ENCODE measurements around the gene GZF1. TPM values are rescaled to one million over a fixed set of nuclear protein-coding genes. Genes with fewer than 3 reads are reported as not detected.

The GZF1 gene
- total RNA-seq: 61.0 TPM

DNA sequence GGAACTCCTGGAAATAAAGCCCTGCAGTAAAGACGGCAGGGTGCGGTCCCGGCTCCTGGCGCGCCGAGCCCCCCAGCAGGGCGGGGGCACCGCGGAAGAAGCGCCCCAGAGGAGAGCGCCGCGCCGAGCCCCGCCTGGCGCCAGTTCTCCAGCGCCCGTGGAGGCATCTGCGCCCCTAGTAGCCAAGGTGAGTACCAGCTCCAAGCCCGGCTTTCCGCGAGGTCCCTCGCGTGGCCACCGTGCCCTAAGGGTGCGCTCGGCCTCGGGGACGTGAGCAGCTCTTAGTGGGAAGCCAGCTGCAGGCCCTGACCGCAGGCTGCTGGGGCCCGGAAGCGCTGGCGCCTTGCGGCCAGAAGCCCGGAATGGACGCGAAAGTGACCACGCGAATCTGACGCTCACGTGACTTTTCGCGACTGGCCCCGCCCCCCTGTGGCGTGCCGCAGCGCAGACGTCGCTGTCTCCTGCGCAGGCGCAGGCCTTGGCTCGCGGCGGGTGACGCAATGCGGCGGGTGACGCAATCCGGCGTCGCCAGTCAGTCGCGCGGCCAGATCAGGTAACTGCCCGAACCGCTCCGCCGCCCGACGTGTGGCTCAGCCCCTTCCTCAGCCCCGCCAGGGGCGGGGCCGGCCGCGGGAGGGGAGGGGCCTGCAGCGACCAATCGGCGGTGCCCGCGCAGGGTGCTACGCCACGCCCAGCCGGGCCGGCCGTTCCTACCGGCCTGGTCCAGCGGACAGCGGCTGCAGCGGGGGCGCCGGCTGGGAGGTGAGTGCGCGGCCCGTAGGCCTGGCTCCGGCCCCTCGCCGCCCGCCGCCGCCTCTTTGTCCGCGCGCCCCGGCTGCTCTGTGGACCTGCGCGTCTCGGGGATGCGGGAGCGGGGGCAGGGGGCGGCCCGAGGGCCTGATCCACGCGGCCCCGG is at the start of gene GZF1:
Gene GZF1 (plus strand): TSS at position 707 of the 916 bp plus-strand sequence. CDS start 2,202 bp downstream, outside the sequence.
- H3K27me3 ChIP-seq (ENCODE audit: insufficient read depth, low read length): no peaks in the 10 kb centered on the region
- no peaks in the 10 kb centered on the region for H3K9me3 ChIP-seq (ENCODE audit: low read depth, low read length)
- peak within 1 kb of the TSS; percentile 59 for H3K4me3 ChIP-seq (ENCODE audit: low read length)
- H3K4me1 ChIP-seq (ENCODE audit: insufficient read depth, low read length): peaks cover 50% of the 10 kb centered on the region

DNA sequence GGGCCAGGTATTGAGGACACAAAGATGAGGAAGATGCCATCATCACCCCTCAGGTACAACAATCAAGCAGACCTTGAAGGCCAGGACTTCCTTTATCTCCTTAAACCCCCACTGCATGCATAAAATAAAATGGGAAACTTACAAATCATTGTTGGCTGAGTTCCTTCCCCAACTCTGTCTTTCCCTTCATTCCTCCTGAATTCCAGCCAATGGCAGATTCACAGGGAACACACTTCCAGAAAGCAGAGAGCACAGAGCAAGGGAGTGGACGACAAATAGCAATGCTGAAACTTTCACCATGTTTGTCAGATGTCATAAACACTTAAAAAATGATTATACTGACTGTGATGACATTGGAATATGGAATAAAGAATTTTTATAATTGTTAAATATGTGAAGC is 48.7 kb upstream of the GZF1 start:
- H3K4me3 ChIP-seq (ENCODE audit: low read length): no peak overlapping the region
- no peaks in the 10 kb centered on the region for H3K9me3 ChIP-seq (ENCODE audit: low read depth, low read length)
- no peaks in the 10 kb centered on the region for H3K4me1 ChIP-seq (ENCODE audit: insufficient read depth, low read length)
- no peaks in the 10 kb centered on the region for H3K27me3 ChIP-seq (ENCODE audit: insufficient read depth, low read length)

DNA sequence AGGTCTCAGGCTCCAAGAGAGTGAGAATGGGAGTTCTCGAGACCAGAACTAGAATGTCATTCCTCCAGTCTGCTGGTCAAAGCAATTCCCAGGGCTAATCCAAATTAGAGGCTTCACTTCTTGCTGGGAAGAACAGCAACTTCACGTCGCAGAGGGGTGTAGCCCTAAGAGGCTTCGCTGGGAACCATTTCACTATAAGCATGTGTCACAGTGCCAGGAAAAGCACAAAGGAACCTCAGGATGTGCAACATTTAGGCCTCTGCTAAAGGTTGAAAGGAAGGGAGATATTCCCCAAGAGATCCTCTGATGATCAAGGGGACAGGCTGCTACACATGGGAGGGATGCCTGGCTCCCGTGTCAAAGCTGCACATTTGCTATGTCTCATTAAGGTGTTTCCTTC is 47.3 kb upstream of the GZF1 start:
- no peaks in the 10 kb centered on the region for H3K27me3 ChIP-seq (ENCODE audit: insufficient read depth, low read length)
- no peak overlapping the region for H3K4me3 ChIP-seq (ENCODE audit: low read length)
- H3K4me1 ChIP-seq (ENCODE audit: insufficient read depth, low read length): no peaks in the 10 kb centered on the region
- H3K9me3 ChIP-seq (ENCODE audit: low read depth, low read length): no peaks in the 10 kb centered on the region

DNA sequence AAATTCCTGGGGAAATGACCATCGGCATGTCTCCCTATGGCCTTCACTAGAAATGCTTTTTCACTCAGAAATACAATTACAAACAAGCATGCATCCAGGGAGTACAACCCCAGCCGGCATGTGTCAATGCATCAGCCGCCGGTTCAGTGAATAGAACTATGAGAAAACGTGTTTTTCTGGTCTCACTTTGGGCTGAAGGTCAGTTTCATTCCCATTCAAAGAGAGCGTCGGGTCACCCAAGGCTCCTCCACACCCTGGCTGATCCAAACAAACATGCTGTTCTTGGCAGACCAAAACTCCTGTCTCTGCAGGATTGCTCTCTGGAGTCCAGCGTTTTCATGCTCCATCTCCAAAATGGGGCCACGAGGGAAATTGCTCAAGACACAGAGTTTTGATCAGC is 46.9 kb upstream of the GZF1 start:
- H3K4me3 ChIP-seq (ENCODE audit: low read length): no peak overlapping the region
- H3K27me3 ChIP-seq (ENCODE audit: insufficient read depth, low read length): no peaks in the 10 kb centered on the region
- no peaks in the 10 kb centered on the region for H3K4me1 ChIP-seq (ENCODE audit: insufficient read depth, low read length)
- no peaks in the 10 kb centered on the region for H3K9me3 ChIP-seq (ENCODE audit: low read depth, low read length)

DNA sequence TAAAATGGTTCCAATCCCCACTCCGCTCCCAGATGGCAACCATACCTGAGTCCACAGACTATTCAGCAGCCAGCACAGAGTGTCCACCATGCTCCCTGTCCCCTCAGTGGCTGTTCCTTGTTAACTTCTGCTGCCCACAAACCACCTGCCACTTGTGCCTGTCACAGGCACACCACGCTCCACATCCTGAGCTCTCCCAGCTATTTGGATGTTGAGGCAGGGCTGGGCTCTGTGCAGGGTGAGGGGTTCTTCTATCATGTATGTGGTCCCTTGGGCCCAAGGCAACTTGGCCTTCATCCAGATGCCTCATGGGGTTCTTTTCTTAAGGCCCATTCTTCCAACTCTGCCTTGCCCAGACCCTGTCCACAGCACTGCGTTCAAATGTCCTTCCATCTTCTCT is 45.4 kb upstream of the GZF1 start:
- Histone ChIP-seq H3K9me3 (ENCODE audit: low read depth, low read length) (no peaks in the 10 kb centered on the region), H3K4me1 (ENCODE audit: insufficient read depth, low read length) (no peaks in the 10 kb centered on the region), H3K4me3 (ENCODE audit: low read length) (no peak overlapping the region), H3K27me3 (ENCODE audit: insufficient read depth, low read length) (no peaks in the 10 kb centered on the region)

DNA sequence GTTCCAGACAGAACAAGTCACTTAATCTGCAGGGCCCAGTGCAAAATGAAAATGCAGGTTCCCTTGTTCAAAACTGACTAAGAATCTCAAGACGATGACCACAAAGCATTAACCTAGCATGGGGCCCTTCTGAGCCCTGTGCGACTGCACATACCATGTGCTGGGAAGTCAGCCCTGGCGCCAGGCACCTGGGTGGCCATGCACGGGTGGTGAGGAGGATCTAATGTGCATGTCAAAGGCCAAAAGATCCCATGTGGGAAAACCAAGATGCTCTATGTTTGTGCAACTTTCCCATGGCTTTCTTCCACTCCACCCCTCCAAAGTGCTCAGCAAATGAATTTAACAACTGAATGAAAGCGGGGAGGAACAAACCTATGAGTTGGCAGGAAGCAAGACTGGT is 44.9 kb upstream of the GZF1 start:
- no peak overlapping the region for H3K4me3 ChIP-seq (ENCODE audit: low read length)
- no peaks in the 10 kb centered on the region for H3K4me1 ChIP-seq (ENCODE audit: insufficient read depth, low read length)
- no peaks in the 10 kb centered on the region for H3K9me3 ChIP-seq (ENCODE audit: low read depth, low read length)
- H3K27me3 ChIP-seq (ENCODE audit: insufficient read depth, low read length): no peaks in the 10 kb centered on the region

- no peaks in the 10 kb centered on the region for H3K4me1 ChIP-seq (ENCODE audit: insufficient read depth, low read length)
- H3K9me3 ChIP-seq (ENCODE audit: low read depth, low read length): no peaks in the 10 kb centered on the region
- no peaks in the 10 kb centered on the region for H3K27me3 ChIP-seq (ENCODE audit: insufficient read depth, low read length)
- H3K4me3 ChIP-seq (ENCODE audit: low read length): no peak overlapping the region
Measured at GRCh38 chr20:23318347-23318746, 43.6 kb upstream of the GZF1 start.

- H3K4me1 ChIP-seq (ENCODE audit: insufficient read depth, low read length): no peaks in the 10 kb centered on the region
- H3K27me3 ChIP-seq (ENCODE audit: insufficient read depth, low read length): no peaks in the 10 kb centered on the region
- no peaks in the 10 kb centered on the region for H3K9me3 ChIP-seq (ENCODE audit: low read depth, low read length)
- no peak overlapping the region for H3K4me3 ChIP-seq (ENCODE audit: low read length)
Measured at GRCh38 chr20:23320317-23320716, 41.7 kb upstream of the GZF1 start.

- no peak overlapping the region for H3K4me3 ChIP-seq (ENCODE audit: low read length)
- H3K9me3 ChIP-seq (ENCODE audit: low read depth, low read length): no peaks in the 10 kb centered on the region
- no peaks in the 10 kb centered on the region for H3K4me1 ChIP-seq (ENCODE audit: insufficient read depth, low read length)
- H3K27me3 ChIP-seq (ENCODE audit: insufficient read depth, low read length): no peaks in the 10 kb centered on the region
Measured at GRCh38 chr20:23325107-23325506, 36.9 kb upstream of the GZF1 start.

GRCh38 chr20:23326774-23327173 is 35.2 kb upstream of the GZF1 start:
- no peak overlapping the region for H3K4me3 ChIP-seq (ENCODE audit: low read length)
- H3K4me1 ChIP-seq (ENCODE audit: insufficient read depth, low read length): no peaks in the 10 kb centered on the region
- no peaks in the 10 kb centered on the region for H3K9me3 ChIP-seq (ENCODE audit: low read depth, low read length)
- no peaks in the 10 kb centered on the region for H3K27me3 ChIP-seq (ENCODE audit: insufficient read depth, low read length)

DNA sequence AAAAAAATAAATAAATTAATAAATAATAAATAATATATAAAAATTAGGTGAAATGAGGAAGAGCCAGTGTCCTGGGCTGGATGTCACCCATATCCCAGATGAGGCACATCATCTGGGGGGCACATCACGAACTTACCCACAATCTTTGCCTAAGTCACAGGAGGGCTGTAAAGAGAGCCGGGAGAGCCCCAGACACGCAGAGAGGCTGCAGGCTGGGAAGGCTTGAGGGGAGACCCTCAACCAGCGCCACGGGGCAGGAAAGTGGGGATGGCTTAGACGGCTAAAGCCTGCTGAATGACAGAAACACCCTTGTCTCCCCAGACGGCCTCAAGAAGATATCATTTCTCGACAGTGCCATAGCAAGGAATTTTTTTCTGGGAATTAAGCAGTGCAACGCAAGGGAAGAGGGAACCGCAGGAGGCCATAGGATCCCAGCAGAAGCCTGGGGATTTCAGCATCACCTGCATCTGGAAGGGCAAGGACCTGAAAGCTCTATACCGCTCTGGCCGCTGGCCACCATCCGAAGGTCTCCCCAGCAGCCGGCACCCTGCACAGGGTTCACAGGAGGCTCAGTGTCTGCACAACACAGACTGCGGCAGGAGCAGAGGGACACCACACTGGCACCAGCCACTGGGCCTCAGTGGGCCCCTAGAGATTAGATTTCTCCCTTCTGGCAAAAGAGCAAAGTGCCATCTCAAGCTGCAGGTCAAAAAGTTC is 34.2 kb upstream of the GZF1 start:
- no peaks in the 10 kb centered on the region for H3K9me3 ChIP-seq (ENCODE audit: low read depth, low read length)
- no peaks in the 10 kb centered on the region for H3K27me3 ChIP-seq (ENCODE audit: insufficient read depth, low read length)
- H3K4me1 ChIP-seq (ENCODE audit: insufficient read depth, low read length): no peaks in the 10 kb centered on the region
- H3K4me3 ChIP-seq (ENCODE audit: low read length): no peak overlapping the region

- H3K4me1 ChIP-seq (ENCODE audit: insufficient read depth, low read length): no peaks in the 10 kb centered on the region
- H3K27me3 ChIP-seq (ENCODE audit: insufficient read depth, low read length): no peaks in the 10 kb centered on the region
- no peaks in the 10 kb centered on the region for H3K9me3 ChIP-seq (ENCODE audit: low read depth, low read length)
- H3K4me3 ChIP-seq (ENCODE audit: low read length): no peak overlapping the region
Measured at GRCh38 chr20:23331450-23332350, 30.3 kb upstream of the GZF1 start.

DNA sequence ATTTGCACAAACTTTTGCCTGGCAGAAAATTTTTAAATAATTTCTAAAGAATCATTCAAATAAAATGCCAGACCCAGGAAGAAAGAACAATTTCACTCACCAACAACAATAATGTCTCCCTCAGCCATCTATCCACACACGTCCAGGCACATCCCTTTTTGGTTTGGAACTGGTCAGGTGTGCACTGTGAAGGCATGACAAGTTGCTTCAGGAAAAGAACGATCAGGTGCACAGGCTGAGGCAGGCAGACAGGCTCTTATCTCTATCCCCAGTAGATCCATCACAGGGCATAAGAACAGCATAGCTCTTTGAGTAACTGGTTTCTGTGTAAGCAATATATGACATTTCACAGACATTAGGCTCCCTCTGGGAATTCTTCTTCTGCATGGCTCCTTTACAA is 29.5 kb upstream of the GZF1 start:
- Histone ChIP-seq H3K27me3 (ENCODE audit: insufficient read depth, low read length) (no peaks in the 10 kb centered on the region), H3K9me3 (ENCODE audit: low read depth, low read length) (no peaks in the 10 kb centered on the region), H3K4me1 (ENCODE audit: insufficient read depth, low read length) (no peaks in the 10 kb centered on the region), H3K4me3 (ENCODE audit: low read length) (no peak overlapping the region)

DNA sequence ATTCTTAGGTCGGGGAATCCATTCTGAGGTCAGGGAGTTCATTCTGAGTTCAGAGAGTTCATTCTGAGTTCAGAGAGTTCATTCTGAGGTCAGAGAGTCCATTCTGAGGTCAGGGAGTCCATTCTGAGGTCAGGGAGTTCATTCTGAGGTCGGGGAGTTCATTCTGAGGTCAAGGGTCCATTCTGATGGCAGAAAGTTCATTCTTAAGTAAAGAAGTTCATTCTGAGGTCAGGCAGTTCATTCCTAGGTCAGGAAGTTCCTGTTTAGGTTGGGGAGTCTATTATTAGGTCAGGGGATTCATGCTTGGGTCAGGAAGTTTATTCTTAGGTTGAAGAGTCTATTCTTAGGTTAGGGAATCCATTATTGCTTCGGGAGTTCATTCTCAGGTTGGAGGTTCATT is 27.9 kb upstream of the GZF1 start:
- Histone ChIP-seq H3K9me3 (ENCODE audit: low read depth, low read length) (no peaks in the 10 kb centered on the region), H3K4me1 (ENCODE audit: insufficient read depth, low read length) (no peaks in the 10 kb centered on the region)

DNA sequence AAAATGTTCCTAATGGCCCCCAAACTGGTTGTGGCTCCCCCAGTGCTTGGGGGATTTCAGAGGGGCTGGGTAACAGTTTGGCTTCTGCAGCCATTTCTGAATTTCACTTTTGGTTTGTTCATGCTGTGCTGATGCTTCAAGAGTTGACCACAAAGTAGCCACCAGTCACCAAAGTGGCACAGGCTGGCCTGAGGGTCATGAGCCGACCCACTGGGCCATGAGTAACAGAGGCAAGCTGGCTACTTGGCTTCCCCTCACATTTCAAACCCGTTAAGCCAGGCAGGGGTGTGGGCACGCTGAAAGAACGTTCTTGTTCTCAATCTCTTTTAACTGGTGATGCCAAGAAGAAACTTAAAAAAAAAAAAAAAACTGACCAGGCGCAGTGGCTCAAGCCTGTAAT is 26.5 kb upstream of the GZF1 start:
- Histone ChIP-seq H3K9me3 (ENCODE audit: low read depth, low read length) (no peaks in the 10 kb centered on the region), H3K4me3 (ENCODE audit: low read length) (no peak overlapping the region), H3K4me1 (ENCODE audit: insufficient read depth, low read length) (no peaks in the 10 kb centered on the region), H3K27me3 (ENCODE audit: insufficient read depth, low read length) (no peaks in the 10 kb centered on the region)

More for the DNA sequence above, 27.9 kb upstream of the GZF1 start:
- H3K4me3 ChIP-seq (ENCODE audit: low read length): no peak overlapping the region
- H3K27me3 ChIP-seq (ENCODE audit: insufficient read depth, low read length): no peaks in the 10 kb centered on the region

Data from mononuclear cell (primary cell).